A549 (cell line): Measurements from ENCODE around the gene FRRS1L.

Source experiments
- CTCF ChIP-seq: fragments of >200 bp; sonication (Bioruptor Twin); formaldehyde crosslinking; IDR thresholded peaks from 3 replicates; pipeline ENCODE4 v1.5.1; 2016
- MAFK ChIP-seq: fragments of 450-650 bp; IDR thresholded peaks from 2 replicates; pipeline ENCODE4 v1.6.1; 2014; ENCODE audit not compliant: partially characterized antibody
- POLR2A ChIP-seq: IDR thresholded peaks from 2 replicates; pipeline ENCODE4 v1.6.1; 2012; ENCODE audit warnings: mild to moderate bottlenecking, low read length
- RAD21 ChIP-seq, 2 experiments: fragments of >200 bp in 1 of 2; sonication (Bioruptor Twin) in 1 of 2; formaldehyde crosslinking in 1 of 2; IDR thresholded peaks in 1 of 2; conservative IDR thresholded peaks in 1 of 2; 2 replicates in 1 of 2; 3 replicates in 1 of 2; pipeline ENCODE4 v1.6.1; 2012 to 2018; ENCODE audit warnings: inconsistent platforms in 1 of 2
- ZFP36 ChIP-seq: fragments of 450-650 bp; IDR thresholded peaks from 2 replicates; pipeline ENCODE4 v1.6.1; 2014; ENCODE audit warnings: borderline replicate concordance; ENCODE audit not compliant: partially characterized antibody

- TF ChIP-seq POLR2A (no peak), MAFK (no peak), ZFP36 (no peak), CTCF (no peak), RAD21 (conservative IDR thresholded peaks at IDR 0.05 in 1 of 2, IDR thresholded peaks at IDR 0.05 in 1 of 2) (no peak)
These were observed 45.7 kb downstream of the FRRS1L start for GRCh38 chr9:109121232-109121796.
